GM21737 (cell line): ENCODE results near the gene ERC1.
"Not testable (repeated sequence)": the region's sequence is repeated elsewhere in the genome, so short reads cannot be mapped to it uniquely, and the experiment has no call there.

Source experiments
- ATAC-seq: cut with Tn5 transposase; IDR thresholded peaks from one replicate; pipeline ENCODE4 v1.9.1; 2021; ENCODE audit warnings: mild to moderate bottlenecking, moderate library complexity; ENCODE audit not compliant: unreplicated experiment

Gene ERC1

GRCh38 chr12:1216560-1216959, 225.5 kb downstream of the ERC1 start:
- ATAC-seq, result no peak

- no peak for ATAC-seq
Observed at GRCh38 chr12:1217191-1217949, 226.3 kb downstream of the ERC1 start.

GRCh38 chr12:1218369-1218768, 227.3 kb downstream of the ERC1 start:
- ATAC-seq, result no peak

GRCh38 chr12:1220127-1221092, 229.4 kb downstream of the ERC1 start:
- ATAC-seq, result no peak

- no peak for ATAC-seq
Observed at GRCh38 chr12:1222858-1223639, 232.0 kb downstream of the ERC1 start.

DNA sequence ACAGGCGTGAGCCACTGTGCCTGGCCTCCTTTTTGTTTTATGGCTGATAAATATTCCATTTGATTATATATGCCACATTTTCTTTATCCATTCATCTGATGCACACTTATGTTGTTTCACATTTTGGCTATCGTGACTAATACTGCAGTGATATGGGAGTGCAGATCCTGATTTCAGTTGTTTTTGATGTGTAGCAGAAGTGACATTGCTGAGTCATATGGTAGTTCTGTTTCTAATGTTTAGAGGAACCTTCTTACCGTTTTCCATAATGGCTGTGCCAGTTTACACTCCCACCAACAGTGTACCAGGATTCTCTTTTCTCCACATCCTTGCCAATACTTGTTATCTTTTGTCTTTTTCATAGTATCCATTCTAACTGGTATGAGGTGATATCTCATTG, 235.9 kb downstream of the ERC1 start:
- ATAC-seq, result no peak

DNA sequence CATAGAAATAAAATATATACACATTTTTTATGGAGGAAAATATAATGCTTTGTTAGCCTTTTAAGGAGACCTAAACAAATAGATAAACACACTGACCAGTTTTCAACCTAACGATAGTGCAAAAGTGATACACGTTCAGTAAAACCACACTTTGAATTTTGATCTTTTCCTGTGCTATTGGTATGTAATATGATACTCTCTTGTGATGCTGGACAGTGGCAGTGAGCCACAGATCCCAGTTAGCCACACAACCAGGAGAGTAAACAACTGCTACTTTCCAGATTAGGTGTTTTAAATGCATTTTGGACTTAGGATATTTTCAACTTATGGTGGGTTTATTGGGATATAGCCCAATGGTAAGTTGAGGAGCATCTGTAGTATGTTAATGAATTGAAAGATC, 243.1 kb downstream of the ERC1 start:
- ATAC-seq, result no peak

DNA sequence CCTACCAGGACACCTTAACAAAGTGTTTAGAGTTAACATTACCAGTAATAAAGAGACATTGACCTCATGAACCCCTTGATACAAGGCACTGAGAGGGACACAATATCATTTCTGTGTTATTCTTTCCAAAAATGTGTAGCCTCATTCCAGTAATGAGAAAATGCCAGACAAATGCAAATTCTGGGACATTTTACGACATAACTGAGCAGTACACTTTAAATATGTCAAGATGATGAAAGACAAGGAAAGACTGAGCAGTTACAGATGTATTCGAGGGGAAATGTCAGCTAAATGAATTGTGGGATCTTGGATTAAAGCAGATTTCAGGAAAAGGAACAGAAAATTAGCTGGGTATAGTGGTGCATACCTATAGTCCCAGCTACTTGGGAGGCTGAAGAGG, 255.6 kb downstream of the ERC1 start:
- no peak for ATAC-seq

GRCh38 chr12:1250641-1251040, 259.6 kb downstream of the ERC1 start:
- ATAC-seq, result no peak

DNA sequence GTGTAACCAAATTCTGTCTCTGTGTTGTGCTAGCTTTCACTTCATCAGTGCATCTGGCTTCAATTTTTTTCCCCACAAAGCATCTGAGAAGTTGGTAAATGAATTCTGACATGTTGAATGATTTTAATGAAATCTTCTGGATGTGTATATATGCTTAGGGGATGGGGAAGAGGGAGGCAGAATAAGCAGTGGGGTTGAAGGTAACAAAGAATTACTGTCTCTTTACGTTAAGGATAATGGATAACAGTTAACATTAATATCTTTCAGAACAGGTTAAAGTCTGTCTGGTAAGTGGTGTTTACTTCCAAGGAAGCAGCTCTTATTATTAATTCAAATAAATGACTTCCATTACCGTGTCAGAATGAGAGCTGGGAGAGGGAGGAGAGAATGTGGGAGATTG, 261.7 kb downstream of the ERC1 start:
- ATAC-seq, result no peak

GRCh38 chr12:1255125-1255524, 264.1 kb downstream of the ERC1 start:
- ATAC-seq, result not testable (repeated sequence)

- not testable (repeated sequence) for ATAC-seq
Observed at GRCh38 chr12:1255854-1256253, 264.8 kb downstream of the ERC1 start.

GRCh38 chr12:1256285-1256684, 265.3 kb downstream of the ERC1 start:
- ATAC-seq, result no peak

DNA sequence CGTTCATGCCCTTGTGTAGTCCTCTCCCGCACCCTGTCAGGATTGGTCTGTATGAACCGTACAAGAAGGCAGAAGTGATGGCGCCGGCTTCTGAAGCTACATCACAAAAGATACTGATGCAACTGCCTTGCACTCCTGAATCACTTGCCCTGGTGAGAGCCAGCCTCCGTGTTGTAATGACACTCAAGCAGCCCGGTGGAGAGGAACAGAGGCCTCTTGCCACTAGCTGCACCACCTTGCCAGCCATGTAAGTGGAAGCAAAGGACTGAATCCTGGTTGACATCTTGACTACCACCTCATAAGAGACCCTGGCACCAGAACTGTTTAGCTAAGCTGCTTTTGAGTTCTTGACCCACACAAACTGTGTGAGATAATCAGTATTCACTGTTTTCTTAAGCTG, 266.0 kb downstream of the ERC1 start:
- ATAC-seq, result no peak

GRCh38 chr12:1262011-1262410, 271.0 kb downstream of the ERC1 start:
- ATAC-seq, result no peak

DNA sequence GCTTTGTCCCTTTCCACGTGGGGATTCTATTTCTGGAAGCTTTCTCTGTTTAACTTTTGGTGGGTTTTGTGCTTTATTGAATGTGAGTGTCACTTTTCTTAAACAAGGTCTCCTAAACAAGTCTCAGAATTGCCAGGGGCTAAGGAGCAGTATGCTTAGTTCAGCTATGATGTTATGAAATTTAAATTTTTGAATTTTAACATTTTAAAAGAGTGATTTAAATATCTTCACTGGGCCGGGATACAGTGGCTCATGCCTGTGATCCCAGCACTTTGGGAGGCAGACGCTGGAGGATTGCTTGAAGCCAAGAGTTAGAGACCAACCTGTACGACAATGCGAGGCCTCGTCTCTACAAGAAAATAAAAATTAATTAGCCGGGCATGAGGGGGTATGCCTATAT, 276.2 kb downstream of the ERC1 start:
- no peak for ATAC-seq

DNA sequence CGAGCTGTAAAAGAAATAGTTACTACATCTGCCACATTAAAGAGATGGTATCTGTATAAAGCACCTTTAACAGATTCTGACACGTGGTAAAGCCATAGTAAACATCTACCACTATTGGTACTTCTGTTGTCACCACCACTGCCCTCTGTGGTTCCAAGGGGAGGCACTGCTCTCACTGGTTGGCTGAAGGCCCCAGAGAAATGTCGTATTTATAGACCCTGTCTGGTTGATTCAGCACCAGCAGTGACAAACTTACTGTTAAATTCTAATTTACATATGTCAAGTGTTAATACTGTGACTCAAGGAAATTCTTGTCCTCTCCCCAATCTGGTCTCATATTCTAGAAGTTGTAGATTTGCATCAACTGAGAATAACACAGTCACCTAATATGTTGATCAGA, 281.1 kb downstream of the ERC1 start:
- no peak for ATAC-seq

GRCh38 chr12:1273051-1273450, 282.0 kb downstream of the ERC1 start:
- ATAC-seq, result no peak

DNA sequence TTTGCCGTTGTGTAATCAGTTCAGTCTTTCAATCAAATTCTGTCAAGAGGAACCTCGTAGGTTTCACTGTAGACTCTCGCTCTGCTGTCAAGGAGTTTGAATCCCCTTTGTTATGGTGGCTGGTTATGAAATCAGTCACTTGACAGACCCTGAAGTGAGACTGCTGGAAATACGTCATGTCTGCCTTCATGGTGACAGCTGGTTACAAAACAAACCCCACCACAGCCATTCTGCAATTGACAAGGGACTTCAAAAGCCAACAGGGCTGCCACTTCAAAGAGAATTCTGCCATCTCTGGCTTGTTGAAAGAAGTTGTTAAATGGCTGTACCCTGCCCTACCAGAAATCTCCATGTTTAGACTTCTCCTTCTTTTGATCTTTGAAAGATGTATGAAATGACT, 286.9 kb downstream of the ERC1 start:
- ATAC-seq, result no peak

DNA sequence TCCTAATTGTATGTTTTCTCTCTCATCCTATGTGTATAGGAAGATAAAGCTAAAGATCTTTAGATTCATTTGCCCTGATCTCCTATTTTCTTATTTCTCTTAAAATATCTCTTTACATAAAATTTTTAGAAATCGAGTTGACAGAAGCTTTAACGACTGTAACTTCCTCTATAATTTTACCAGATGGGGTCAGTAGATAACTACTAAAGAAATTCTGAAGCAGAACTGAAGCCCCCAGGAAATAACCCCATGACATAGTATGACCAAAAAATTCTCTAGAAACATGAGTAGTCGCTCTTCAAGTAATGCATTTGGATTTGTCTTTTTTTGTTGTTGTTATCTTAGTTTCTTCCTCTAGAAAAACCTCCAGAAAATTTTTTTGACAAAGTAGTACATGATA, 288.0 kb downstream of the ERC1 start:
- ATAC-seq, result no peak

- no peak for ATAC-seq
Observed at GRCh38 chr12:1280059-1280458, 289.0 kb downstream of the ERC1 start.
